ENCODE data around the gene SUB1. TPM values are rescaled to one million over a fixed set of nuclear protein-coding genes. Genes with fewer than 3 reads are reported as not detected.

SUB1 gene
- polyA plus RNA-seq, 1 donor from 2014 or later: 1,107 TPM

DNA sequence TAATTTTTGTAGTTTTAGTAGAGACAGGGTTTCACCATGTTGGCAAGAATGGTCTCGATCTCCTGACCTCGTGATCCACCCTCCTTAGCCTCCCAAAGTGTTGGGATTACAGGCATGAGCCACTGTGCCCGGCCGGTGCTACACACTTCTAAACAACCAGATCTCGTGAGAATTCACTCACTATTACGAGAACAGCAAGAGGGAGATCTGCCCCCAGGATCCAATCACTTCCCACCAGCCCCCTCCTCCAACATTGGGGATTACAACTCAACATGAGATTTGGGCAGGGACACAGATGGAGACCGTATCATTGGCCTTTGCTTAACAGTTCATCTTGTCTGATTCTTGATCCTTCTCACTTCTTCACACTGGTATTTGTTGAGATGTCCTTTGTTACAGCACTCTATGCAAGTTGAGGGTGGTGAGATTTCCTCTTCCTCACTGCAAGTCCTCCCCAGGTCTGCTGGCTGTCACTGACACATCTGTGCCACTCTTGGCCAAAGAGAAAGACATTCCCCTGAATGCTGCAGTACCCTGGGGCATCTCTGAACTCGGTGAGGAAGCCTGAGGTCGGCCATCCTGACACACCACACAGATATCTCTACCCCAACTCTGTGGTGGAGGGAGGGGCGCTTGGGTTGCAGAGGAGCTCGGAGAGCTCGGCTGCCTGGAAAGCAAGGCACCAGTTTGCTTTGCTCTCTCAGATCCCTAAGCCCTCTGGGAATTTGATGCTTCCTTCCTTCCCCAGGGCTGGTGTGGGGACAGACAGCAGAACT lies 4.2 kb upstream of the SUB1 start:
- no peaks in the 10 kb centered on the region for H3F3A ChIP-seq (ENCODE audit: insufficient read depth, low read length, poor library complexity, severe bottlenecking)
- H2AFZ ChIP-seq (ENCODE audit: low read depth, low read length): no peak overlapping the region
- H3K9me3 ChIP-seq (ENCODE audit: low read length): no peaks in the 10 kb centered on the region
- no peak overlapping the region for H3K27ac ChIP-seq (ENCODE audit: low read length)
- TF ChIP-seq MXI1 (conservative IDR thresholded peaks at IDR 0.05; ENCODE audit: poor library complexity, severe bottlenecking) (no peak), EZH2 (IDR thresholded peaks at IDR 0.05; ENCODE audit: borderline replicate concordance, insufficient read depth, low read length, poor library complexity, severe bottlenecking) (no peak), RAD21 (conservative IDR thresholded peaks at IDR 0.05) (no peak), POLR2AphosphoS5 (IDR thresholded peaks at IDR 0.05) (no peak), EP300 (conservative IDR thresholded peaks at IDR 0.05; ENCODE audit: poor library complexity, severe bottlenecking) (no peak), SMC3 (conservative IDR thresholded peaks at IDR 0.05; ENCODE audit: poor library complexity) (no peak), TAF1 (IDR thresholded peaks at IDR 0.05; ENCODE audit: low read depth) (no peak)
- TF ChIP-seq, protein P1, sequence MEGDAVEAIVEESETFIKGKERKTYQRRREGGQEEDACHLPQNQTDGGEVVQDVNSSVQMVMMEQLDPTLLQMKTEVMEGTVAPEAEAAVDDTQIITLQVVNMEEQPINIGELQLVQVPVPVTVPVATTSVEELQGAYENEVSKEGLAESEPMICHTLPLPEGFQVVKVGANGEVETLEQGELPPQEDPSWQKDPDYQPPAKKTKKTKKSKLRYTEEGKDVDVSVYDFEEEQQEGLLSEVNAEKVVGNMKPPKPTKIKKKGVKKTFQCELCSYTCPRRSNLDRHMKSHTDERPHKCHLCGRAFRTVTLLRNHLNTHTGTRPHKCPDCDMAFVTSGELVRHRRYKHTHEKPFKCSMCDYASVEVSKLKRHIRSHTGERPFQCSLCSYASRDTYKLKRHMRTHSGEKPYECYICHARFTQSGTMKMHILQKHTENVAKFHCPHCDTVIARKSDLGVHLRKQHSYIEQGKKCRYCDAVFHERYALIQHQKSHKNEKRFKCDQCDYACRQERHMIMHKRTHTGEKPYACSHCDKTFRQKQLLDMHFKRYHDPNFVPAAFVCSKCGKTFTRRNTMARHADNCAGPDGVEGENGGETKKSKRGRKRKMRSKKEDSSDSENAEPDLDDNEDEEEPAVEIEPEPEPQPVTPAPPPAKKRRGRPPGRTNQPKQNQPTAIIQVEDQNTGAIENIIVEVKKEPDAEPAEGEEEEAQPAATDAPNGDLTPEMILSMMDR (IDR thresholded peaks at IDR 0.05; ENCODE audit: poor library complexity, severe bottlenecking): no peak
- TF ChIP-seq, protein P2, sequence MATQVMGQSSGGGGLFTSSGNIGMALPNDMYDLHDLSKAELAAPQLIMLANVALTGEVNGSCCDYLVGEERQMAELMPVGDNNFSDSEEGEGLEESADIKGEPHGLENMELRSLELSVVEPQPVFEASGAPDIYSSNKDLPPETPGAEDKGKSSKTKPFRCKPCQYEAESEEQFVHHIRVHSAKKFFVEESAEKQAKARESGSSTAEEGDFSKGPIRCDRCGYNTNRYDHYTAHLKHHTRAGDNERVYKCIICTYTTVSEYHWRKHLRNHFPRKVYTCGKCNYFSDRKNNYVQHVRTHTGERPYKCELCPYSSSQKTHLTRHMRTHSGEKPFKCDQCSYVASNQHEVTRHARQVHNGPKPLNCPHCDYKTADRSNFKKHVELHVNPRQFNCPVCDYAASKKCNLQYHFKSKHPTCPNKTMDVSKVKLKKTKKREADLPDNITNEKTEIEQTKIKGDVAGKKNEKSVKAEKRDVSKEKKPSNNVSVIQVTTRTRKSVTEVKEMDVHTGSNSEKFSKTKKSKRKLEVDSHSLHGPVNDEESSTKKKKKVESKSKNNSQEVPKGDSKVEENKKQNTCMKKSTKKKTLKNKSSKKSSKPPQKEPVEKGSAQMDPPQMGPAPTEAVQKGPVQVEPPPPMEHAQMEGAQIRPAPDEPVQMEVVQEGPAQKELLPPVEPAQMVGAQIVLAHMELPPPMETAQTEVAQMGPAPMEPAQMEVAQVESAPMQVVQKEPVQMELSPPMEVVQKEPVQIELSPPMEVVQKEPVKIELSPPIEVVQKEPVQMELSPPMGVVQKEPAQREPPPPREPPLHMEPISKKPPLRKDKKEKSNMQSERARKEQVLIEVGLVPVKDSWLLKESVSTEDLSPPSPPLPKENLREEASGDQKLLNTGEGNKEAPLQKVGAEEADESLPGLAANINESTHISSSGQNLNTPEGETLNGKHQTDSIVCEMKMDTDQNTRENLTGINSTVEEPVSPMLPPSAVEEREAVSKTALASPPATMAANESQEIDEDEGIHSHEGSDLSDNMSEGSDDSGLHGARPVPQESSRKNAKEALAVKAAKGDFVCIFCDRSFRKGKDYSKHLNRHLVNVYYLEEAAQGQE (IDR thresholded peaks at IDR 0.05; ENCODE audit: borderline replicate concordance): no peak
- no peak overlapping the region for H3K4me3 ChIP-seq (ENCODE audit: low read length)
- no peaks in the 10 kb centered on the region for H3K27me3 ChIP-seq (ENCODE audit: insufficient read depth, low read depth, low read length)
- H4K20me1 ChIP-seq (ENCODE audit: insufficient read depth): peaks cover under 1% of the 10 kb centered on the region
- no peak overlapping the region for H3K4me2 ChIP-seq (ENCODE audit: low read length)
- H3K9me2 ChIP-seq (ENCODE audit: insufficient read depth, low read length): no peaks in the 10 kb centered on the region
- peaks cover 3% of the 10 kb centered on the region for H3K79me2 ChIP-seq (replicated peaks; ENCODE audit: insufficient read depth, low read length)
- H3K36me3 ChIP-seq (ENCODE audit: insufficient read depth, low read length): no peaks in the 10 kb centered on the region
- H3K9ac ChIP-seq (ENCODE audit: low read length): no peak overlapping the region

DNA sequence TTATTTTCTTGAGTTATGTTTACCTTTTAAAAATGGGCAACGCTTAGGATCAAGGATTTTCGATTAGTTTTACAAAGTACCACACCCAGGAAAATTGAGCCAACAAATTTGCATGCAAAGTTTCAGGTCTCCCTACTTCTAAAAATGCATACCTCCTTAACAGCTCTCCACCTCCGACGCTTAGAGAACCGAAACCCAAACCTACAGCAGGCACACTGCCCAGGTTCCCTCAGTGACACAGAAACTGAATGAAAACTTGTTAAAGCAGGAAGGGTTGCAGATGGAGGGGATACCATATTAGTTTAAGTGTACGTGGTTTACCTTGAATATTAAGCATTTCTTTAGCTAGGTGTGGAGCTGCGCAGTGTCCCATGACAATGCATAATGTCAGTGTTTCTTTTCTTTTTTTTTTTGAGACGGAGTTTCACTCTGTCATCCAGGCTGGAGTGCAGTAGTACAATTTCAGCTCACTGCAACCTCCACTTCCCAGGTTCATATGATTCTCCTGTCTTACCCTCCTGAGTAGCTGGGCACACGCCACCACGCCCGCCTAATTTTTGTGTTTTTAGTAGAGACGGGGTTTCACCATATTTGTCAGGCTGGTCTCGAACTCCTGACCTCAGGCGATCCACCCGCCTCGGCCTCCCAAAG lies 1.6 kb upstream of the SUB1 start:
- Histone ChIP-seq H3K4me3 (ENCODE audit: low read length) (no peak overlapping the region), H4K20me1 (ENCODE audit: insufficient read depth) (peaks cover 15% of the 10 kb centered on the region), H2AFZ (ENCODE audit: low read depth, low read length) (no peak overlapping the region), H3K27ac (ENCODE audit: low read length) (no peak overlapping the region), H3K4me2 (ENCODE audit: low read length) (no peak overlapping the region), H3K79me2 (replicated peaks; ENCODE audit: insufficient read depth, low read length) (peaks cover 27% of the 10 kb centered on the region), H3K36me3 (ENCODE audit: insufficient read depth, low read length) (no peaks in the 10 kb centered on the region), H3F3A (ENCODE audit: insufficient read depth, low read length, poor library complexity, severe bottlenecking) (no peaks in the 10 kb centered on the region), H3K9ac (ENCODE audit: low read length) (no peak overlapping the region), H3K9me2 (ENCODE audit: insufficient read depth, low read length) (no peaks in the 10 kb centered on the region), H3K27me3 (ENCODE audit: insufficient read depth, low read depth, low read length) (no peaks in the 10 kb centered on the region), H3K9me3 (ENCODE audit: low read length) (no peaks in the 10 kb centered on the region)
- no peak for TF ChIP-seq MXI1 (conservative IDR thresholded peaks at IDR 0.05; ENCODE audit: poor library complexity, severe bottlenecking)
- no peak for TF ChIP-seq SMC3 (conservative IDR thresholded peaks at IDR 0.05; ENCODE audit: poor library complexity)
- no peak for TF ChIP-seq RAD21 (conservative IDR thresholded peaks at IDR 0.05)
- TF ChIP-seq, protein P1 (IDR thresholded peaks at IDR 0.05; ENCODE audit: poor library complexity, severe bottlenecking): no peak
- TF ChIP-seq EZH2 (IDR thresholded peaks at IDR 0.05; ENCODE audit: borderline replicate concordance, insufficient read depth, low read length, poor library complexity, severe bottlenecking): no peak
- TF ChIP-seq EP300 (conservative IDR thresholded peaks at IDR 0.05; ENCODE audit: poor library complexity, severe bottlenecking): no peak
- TF ChIP-seq, protein P2 (IDR thresholded peaks at IDR 0.05; ENCODE audit: borderline replicate concordance): no peak
- TF ChIP-seq POLR2AphosphoS5 (IDR thresholded peaks at IDR 0.05): no peak
